Measurements from ENCODE around the gene SOCS3. TPM values are rescaled to one million over a fixed set of nuclear protein-coding genes. Genes with fewer than 3 reads are reported as not detected.
A peak's percentile ranks its signal among the peaks of the same experiment; 100 is the strongest.

SOCS3 gene
- total and polyA plus RNA-seq, 10 donors = 10.7 to 164 (median 62.1) TPM

DNA sequence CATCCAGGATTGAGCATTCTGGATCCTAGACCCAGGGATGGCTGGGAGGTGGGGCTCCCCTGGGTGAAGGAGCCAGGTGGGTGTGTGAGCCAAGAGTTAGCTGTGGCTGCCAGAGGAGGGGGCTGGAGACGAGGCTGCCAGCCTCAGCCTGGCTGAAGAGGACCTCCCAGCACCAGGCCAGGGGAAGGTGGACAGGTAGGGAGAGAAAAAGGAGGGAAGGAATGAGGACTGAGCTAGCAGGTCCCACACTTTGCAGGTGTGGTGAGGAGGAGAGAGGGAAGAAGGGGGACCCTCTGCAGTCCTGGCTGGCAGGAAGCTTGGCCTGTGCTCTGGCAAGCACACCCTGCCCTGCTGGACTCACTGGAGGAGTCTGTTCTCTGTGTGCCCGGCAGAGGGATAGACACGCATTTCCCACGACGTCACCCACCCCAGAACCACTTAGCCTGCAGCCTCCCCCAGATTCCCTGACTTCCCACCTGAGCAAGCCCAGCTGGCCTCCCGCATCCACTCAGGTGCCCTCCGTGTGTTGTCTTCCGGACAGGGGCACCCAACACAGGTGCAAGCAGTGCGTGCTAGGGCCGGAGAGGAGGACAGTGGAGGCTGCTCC, 42.0 kb downstream of the SOCS3 start:
- TF ChIP-seq, protein P1, sequence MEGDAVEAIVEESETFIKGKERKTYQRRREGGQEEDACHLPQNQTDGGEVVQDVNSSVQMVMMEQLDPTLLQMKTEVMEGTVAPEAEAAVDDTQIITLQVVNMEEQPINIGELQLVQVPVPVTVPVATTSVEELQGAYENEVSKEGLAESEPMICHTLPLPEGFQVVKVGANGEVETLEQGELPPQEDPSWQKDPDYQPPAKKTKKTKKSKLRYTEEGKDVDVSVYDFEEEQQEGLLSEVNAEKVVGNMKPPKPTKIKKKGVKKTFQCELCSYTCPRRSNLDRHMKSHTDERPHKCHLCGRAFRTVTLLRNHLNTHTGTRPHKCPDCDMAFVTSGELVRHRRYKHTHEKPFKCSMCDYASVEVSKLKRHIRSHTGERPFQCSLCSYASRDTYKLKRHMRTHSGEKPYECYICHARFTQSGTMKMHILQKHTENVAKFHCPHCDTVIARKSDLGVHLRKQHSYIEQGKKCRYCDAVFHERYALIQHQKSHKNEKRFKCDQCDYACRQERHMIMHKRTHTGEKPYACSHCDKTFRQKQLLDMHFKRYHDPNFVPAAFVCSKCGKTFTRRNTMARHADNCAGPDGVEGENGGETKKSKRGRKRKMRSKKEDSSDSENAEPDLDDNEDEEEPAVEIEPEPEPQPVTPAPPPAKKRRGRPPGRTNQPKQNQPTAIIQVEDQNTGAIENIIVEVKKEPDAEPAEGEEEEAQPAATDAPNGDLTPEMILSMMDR (IDR thresholded peaks at IDR 0.05 in 8 of 11, conservative IDR thresholded peaks at IDR 0.05 in 3 of 11) = no peak
- TF ChIP-seq POLR2A (IDR thresholded peaks at IDR 0.05) (no peak), POLR2AphosphoS5 (IDR thresholded peaks at IDR 0.05) (no peak)
- Histone ChIP-seq H3K27ac (no peak overlapping the region), H3K9me3 (no peaks in the 10 kb centered on the region), H3K4me3 (no peak overlapping the region), H3K4me1 (peaks cover 34 to 61% (median 47%) of the 10 kb centered on the region in 6 donors), H3K27me3 (replicated peaks in 1 of 7) (peaks cover 0 to 55% (median 9%) of the 10 kb centered on the region in 7 donors), H3K36me3 (no peaks in the 10 kb centered on the region)
- DNase-seq = no peak
- 78 to 92% (median 84%) methylated on average over 10 of the region's 10 CpGs for WGBS, 5 donors
- intact Hi-C loops (cut with DNase I; ENCODE audit: low total_unique reads) = no loop called here

- Histone ChIP-seq H3K27ac (peak overlapping the region; percentile 35 to 83 (median 79)), H3K27me3 (replicated peaks in 1 of 7) (peaks cover 0 to 57% (median 9%) of the 10 kb centered on the region in 7 donors), H3K9me3 (no peaks in the 10 kb centered on the region), H3K4me1 (peaks cover 34 to 54% (median 45%) of the 10 kb centered on the region in 6 donors), H3K4me3 (no peak overlapping the region), H3K36me3 (no peaks in the 10 kb centered on the region)
- intact Hi-C loops (cut with DNase I; ENCODE audit: low total_unique reads) = no loop called here
- 41 to 54% (median 49%) methylated on average over 20 of the region's 20 CpGs for WGBS, 5 donors
- TF ChIP-seq POLR2A (IDR thresholded peaks at IDR 0.05) = no peak
- TF ChIP-seq POLR2AphosphoS5 (IDR thresholded peaks at IDR 0.05) = no peak
- TF ChIP-seq, protein P1 (IDR thresholded peaks at IDR 0.05 in 8 of 11, conservative IDR thresholded peaks at IDR 0.05 in 3 of 11) = no peak
- no peak for DNase-seq
Observed at GRCh38 chr17:78316867-78317789, 42.7 kb downstream of the SOCS3 start.

DNA sequence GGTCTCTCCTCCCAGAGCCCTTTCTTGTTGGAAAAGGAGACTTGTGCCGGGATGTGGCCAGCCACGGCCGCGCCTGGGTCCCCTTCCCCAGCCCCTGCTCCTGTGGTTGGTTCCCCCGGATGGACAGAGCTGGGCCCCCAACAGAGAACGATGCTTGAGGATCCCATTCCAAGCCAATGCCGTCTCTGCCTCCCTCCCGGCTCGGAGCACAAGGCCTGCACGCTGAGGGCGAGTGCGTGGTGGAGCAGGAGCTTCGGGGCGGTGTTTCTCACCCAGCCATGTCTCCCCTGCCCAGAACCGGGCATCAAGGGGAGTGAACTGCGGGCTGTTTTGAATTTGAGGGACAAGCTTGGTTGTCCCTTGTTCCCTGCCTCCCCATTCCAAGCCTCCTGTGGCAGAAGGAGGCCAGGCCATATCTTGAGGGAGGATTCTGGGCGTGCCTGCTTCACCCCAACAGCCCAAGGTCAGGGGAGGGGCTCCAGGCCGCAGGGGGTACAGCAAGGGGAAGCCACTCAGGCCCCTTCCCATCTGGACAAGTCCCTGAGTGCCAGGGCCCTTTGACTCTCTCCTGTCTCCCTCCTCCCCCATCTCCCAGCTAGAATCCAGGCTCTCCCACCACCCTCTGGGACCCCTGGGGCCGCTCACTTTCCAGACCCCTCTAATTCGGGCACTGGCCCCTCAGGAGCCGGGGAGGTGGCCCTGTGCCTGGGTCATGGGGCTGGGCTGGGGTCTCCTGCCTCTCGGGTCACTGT, 43.6 kb downstream of the SOCS3 start:
- Histone ChIP-seq H3K27me3 (replicated peaks in 1 of 7) (peaks cover 0 to 57% (median 9%) of the 10 kb centered on the region in 7 donors), H3K4me1 (peaks cover 34 to 54% (median 45%) of the 10 kb centered on the region in 6 donors), H3K27ac (peak overlapping the region; percentile 35 to 83 (median 79)), H3K4me3 (no peak overlapping the region), H3K36me3 (no peaks in the 10 kb centered on the region), H3K9me3 (no peaks in the 10 kb centered on the region)
- intact Hi-C loops (cut with DNase I; ENCODE audit: low total_unique reads) = no loop called here
- TF ChIP-seq POLR2AphosphoS5 (IDR thresholded peaks at IDR 0.05) = peak in 1 of 3 donors; percentile 34
- TF ChIP-seq, protein P1 (IDR thresholded peaks at IDR 0.05 in 8 of 11, conservative IDR thresholded peaks at IDR 0.05 in 3 of 11) = no peak
- no peak for DNase-seq
- WGBS, 5 donors = 71 to 78% (median 75%) methylated on average over 16 to 22 of the region's 22 CpGs
